M059J (cell line): ENCODE data around the gene COL6A2. TPM values are rescaled to one million over a fixed set of nuclear protein-coding genes. Genes with fewer than 3 reads are reported as not detected.
"Not testable (repeated sequence)": the region's sequence is repeated elsewhere in the genome, so short reads cannot be mapped to it uniquely, and the experiment has no call there.

Source experiments
- DNase-seq: peaks from one replicate; pipeline ENCODE4 v3.0.0-alpha.2; 2012; ENCODE audit warnings: low read depth
- total RNA-seq: library from RNA; depleted of rRNA; stranded (reverse); fragments of >200 nt; shearing (Covaris generic); gene quantifications from 2 replicates; pipeline ENCODE4 v1.2.3, GENCODE V29; 2014

COL6A2 gene
- total RNA-seq, 1 experiment from 2014 or later = 240 TPM

DNA sequence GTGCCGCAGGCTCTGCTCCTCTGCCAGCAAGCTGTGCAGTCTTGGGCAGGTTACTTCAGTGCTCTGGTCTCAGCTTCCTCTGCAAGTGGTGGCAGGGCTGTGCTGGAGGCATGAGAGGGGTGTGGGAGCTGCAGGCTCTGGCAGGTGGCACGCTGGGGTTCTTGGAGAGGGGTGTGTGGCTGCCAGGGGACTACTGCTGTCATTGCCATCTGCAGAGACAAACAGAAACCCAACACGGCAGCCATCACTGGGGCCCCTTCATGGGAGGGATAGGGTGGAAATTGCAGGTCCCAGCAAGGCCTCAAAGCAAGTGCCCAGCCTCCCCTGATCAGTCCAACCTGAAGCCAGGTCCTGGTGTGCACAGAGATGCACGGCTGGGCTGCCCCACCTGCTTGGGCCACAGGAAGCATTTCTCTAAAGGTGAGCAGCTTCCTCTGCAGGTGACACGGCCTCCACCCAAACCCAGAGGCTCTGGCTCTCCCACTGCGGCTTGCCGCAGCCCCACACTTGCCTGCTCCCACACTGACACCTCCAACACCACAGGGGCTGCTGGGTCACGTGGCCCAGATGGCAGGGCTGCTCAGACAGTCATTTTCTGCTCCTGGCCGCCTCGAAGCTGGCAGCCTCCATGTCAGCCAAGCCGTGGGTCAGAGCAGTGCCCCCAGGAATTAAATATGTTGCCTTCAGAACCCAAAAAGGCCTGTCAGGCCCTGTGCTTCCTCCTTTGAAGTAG is 4.1 kb upstream of the COL6A2 start:
- no peak for DNase-seq

DNA sequence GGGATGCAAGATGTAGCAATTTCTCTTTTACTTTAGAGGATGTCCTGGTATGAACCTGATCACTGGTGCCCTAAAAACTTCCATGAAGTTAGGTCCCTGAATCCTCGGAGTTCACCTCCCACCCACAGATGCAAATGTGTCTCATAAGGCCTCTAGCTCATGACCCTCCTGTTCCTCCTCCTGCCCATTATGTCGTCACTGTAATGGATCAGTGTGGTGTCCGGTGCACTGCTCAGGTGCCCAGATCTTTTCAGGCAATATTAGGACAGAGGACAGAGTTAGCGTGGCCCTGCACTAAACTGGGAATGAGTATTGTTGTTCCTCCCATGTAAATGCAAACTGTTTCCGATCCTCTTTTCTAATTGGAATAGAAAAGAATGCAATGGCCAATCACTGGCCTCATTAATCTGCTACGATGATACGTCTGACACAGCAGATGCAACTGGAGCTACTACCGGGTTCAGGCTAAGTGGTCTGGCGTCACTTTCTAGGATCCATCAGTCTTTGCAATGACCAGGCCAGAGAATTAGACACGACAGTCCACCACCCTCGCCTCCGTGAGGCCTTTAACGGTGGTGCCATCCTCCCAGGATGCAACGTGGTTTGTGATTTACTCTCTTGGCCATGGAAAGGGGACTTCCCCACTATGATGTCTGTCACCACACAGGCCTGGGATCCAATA is 3.4 kb upstream of the COL6A2 start:
- DNase-seq = no peak

DNA sequence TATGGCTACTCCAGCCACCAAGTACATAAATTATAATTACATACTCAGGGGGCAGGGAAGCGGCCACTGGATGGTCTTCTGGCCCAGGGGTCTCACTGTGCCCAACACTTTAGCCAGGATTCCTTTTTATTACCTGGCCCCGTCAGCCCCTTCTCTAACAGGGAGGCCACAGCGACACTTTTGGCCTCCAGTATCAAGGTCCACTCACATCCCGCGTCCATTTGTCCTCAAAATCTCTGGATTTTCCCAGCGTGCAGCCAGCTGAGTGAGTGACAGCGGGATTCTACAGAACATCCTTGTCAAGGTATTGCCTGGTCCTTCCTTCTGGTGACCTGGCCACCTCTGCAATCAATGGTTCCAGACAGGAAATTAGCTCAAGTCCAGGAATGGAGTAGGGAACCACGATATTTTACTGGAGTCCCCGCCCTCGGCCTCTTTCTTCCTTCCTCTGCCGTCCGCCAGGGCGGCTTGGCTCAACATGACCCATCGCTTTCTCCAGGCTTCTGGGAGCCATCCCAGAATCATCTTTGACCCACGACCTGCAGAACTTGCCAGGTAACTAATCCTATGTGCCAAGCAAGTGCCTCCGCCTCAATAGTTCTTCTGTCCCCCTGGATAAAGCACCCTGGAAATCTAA is 2.7 kb upstream of the COL6A2 start:
- no peak for DNase-seq

DNA sequence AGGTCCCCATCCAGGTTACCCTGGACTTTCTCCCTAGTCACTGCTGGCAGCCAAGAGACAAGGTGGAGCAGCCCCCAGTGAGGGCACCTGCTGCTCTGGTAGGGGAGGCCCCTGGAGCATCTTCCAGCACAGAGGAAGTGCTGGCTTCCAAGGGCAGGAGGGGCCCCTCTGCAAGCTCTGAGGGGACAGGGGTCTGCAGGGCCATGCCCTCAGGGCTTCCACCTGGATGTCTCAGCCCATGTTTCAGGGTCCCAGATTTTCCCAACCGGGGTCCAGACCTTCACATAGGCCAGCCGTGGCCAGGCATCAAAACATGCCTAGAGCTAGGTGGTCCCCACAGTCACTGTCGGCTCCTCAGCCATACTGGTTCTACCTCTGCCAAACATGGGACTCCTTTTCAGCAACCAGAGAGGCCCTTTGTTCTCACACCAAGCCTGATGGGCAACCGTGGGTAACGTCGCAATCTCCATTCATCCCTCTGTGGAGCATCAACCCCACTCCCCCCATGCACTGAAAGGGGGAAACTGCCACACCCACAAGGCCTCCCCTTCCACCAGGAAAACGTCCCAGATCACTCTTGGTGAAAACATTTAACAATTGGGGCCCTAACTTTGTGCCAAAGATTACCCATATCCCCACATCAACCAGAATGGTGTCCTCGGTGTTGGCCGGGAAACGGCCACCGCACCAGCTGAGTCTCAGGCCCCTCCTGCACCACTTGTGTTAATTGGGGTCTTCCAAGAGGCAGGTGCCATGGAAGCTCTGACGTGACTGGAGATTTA is 1.9 kb upstream of the COL6A2 start:
- no peak for DNase-seq

DNA sequence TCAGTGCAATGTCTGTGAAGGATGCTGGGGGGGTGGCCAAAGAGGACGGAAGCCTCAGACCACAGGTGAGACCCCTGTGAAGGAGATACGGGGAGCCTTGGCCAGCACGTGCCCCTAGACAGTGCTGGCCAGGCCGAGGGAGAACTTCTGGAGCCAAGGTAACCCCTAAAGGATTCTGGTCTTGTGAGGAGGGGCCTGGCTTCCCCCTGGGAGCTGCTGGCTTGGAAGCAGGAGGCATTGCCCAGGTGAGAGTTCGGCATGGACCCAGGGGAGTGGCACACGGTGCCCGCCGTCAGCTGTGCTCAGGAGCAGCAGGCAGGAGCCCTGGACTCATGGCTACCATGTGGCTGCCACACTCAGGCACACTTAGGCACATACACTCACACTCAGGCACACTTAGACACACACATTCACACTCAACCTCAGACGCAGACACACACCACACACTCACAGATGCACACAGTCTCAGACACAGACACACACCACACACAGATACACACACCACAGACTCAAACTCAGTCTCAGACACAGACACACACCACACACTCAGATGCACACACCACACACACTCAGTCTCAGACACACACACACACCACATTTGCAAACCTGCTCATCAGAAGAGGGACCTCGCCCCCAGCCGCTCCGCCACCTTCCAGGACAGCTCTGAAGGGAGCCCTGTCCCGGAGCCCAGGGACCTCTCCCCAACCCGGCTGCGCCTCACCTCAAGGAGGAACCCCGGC is 1.1 kb upstream of the COL6A2 start:
- DNase-seq = no peak

DNA sequence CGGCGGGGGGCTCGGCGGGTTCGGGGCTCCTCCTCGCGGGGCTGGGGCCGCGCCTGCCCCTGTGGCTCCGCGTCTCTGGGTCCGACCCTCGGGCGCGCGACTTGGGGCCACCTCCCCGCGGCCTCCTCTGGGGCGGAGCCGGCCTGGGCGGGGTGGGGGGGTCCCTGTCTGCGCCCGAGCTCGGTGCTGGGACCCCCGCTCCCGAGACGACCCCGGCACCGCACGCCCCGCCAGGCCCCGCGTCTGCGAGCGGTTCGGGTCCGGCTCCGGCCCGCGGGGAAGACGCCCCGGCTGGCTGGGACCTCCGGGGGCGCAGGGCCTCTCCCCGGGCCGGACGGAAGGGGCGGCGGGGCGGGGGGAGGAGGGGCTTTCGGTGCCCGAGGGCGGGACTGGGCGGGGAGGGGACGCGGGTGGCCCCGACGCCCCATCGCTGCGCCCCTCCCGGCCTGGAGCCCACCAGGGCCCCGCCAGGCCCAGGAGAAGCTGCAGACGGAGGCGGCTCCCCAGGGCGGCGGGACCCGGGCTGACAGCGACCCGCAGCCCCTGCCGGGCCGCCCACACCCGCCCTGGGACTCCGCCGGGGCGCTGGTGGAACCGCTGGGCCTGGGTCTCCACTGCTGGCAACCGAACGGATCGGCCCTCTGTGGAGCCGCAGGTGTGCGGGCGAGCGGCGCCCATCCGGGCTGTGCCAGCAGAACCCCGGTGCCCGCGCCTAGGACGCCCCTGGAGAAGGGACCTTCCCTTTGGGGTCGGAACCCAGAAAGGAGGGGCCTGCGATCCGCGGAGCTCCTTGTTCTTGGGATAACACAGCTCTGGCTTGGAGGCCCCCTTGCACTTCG is 610 bp downstream of the COL6A2 start:
- DNase-seq = no peak

DNA sequence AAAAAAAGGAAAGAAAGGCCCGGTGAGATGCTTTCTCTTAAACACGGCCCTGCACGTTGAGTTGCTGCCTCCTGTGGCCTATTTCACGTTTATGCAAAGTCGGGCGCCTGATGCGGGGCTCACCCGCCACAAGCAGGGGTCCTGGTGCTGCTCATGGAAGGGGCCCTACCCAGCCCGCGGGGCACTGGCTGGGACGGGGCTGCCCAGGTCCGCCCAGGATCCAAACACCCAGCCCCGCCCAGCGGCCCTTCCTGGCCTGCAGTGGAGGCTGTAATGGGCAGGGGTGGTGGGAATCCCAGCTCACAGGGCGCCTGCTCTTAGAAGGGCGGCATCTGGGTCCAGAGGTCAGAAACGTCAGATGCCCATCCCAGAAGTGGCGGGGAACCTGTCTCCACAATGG is 1.6 kb downstream of the COL6A2 start:
- DNase-seq = no peak

DNA sequence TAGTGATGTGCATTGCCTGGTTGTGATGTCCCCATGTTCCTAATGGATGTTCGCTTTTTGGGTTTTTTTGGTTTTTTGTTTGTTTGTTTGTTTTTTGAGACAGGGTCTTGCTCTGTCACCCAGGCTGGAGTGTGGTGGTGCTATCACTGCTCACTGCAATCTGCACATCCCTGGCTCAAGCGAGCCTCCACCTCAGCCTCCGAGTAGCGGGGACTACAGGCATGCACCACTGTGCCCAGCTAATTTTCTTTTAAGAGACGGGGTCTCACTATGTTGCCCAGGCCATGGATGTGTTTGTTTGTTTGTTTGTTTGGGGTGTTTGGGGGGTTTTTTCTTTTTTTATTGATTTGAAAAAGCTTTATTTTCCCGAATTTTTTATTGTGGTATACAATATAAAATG is 2.1 kb downstream of the COL6A2 start:
- no peak for DNase-seq

DNA sequence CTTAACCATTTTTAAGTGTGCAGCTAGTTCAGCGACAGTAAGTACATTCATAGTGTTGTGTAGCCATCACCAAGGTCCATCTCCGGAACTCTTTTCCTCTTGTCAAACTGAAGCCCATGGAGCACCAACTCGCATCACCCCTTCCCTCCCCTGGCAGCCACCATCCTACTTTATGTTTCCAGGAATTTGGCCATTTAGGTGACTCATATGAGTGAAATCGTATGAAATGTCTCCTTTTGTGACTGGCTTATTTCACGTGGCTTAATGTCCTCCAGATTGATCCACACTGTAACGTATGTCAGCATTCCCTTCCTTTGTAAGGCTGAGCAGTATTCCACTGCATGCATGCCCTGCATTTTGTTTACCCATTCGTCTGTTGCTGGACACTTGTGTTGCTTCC is 2.5 kb downstream of the COL6A2 start:
- peak; percentile 75 for DNase-seq

DNA sequence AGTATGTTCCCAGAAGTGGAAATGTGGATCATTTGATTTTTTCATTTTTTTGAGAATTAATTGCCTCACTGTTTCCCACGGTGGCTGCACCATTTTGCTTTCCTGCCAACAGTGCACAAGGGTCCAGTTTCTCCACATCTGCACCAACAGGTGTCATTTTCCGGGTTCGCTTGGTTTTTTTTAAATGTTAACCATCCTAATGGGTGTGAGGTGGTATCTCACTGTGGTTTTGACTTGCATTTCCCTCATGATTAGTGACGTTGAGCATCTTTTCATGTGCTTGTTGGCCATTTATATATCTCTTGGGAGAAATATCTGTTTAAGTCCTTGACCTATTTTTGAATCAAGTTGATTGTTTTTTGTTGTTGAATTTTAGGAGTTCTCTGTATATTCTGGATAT is 3.0 kb downstream of the COL6A2 start:
- no peak for DNase-seq

DNA sequence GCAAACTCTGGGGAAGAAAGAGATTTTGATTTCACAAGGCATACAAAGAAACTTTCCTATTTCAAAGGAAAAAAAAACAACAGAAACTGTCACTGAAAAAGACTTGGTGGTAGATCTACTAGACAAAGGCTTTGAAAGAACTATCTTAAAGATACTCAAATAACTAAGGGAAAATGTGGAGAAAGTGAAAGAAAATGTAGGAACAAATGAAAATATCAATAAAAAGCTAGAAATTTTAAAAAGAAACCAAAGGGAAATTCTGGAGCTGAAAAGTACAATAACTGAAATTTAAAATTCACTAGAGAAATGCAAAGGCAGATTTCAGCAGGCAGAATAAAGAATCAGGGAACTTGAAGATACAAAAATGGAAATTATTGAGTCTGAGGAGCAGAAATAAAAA is 6.2 kb downstream of the COL6A2 start:
- DNase-seq = no peak

DNA sequence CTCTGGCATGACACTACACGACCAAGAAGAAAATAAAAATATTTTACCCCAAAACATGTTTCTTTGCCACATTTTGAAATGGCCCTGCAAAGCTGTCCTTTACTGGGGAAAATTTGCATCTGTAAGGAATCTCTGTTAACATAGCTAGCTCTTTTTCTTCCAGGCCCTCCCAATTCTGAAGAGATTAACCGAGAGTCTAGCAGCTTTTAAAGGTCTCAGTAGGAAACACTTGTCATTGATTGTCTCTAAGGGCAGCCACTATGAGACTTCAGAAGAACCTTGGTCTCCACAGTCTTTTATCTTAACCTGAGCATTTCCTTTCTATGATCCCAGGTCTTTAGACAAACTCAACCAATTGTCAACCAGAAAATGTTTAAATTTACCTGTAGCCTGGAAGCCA is 9.5 kb downstream of the COL6A2 start:
- not testable (repeated sequence) for DNase-seq

DNA sequence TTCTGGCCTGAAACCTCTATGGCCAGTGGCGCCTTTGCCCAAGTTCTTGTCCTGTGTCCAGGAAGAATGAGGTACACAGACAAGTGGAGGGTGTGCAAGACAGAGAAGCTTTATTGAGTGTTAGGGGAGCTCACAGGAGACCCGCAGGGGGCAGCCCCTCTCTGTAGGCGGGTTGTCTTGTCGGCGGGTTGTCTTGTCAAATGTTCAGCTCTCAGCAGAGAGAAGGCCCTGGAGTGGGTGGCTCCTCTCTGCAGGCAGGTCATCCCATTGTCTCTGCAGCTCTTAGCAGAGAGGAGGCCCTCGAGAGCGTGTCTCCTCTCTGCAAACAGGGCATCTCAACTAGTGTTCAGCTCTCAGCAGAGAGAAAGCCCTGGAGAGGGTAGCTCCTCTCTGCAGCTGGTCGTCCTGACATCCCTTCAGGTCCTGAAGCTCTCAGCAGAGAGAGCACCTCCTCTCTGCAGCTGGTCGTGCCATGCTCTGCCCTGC is 11.0 kb downstream of the COL6A2 start:
- no peak for DNase-seq

DNA sequence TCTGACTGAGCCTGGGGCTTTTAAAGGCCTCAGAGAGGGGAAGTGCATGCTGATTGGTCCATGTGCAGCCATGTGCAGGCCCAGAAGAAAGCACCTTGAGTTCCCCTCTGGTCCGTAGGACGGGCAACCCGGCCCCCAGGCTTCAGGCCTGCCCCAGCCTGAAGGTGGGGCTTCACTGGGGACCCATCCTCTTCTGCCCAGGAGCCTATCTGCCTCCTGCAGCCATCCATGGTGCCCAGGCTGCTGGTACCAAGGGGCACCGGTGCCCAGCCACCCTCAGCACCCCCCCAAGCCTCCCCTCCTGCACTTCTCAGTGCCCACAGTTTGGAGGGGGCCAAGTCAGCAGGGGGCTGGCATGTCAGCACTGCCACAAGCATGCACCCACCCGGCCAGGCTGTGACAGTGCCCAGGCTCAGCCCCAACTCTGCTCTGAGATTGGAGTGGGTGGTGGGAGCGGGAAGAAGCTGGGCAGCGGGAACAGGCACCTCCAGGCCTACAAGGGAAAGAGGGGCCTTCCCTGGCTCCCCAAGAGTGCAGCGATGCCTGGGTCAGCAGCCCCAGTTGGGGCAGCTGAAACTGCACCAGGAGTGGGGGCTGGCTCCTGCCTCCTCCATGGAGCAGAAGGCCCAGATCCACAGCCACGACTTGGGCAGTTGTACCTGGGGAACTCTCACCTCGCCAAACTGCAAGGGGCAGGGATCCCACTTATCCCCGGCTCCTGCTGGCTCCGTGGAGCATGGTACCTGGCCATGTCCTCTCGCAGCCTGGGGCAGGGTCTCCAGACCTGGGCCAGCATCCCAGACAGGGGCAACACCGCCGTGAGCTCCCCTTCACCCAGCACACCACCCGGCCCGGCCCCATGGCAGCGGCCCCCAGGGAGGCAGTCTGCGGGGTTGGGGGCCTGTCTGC is 11.7 kb downstream of the COL6A2 start:
- DNase-seq = no peak

DNA sequence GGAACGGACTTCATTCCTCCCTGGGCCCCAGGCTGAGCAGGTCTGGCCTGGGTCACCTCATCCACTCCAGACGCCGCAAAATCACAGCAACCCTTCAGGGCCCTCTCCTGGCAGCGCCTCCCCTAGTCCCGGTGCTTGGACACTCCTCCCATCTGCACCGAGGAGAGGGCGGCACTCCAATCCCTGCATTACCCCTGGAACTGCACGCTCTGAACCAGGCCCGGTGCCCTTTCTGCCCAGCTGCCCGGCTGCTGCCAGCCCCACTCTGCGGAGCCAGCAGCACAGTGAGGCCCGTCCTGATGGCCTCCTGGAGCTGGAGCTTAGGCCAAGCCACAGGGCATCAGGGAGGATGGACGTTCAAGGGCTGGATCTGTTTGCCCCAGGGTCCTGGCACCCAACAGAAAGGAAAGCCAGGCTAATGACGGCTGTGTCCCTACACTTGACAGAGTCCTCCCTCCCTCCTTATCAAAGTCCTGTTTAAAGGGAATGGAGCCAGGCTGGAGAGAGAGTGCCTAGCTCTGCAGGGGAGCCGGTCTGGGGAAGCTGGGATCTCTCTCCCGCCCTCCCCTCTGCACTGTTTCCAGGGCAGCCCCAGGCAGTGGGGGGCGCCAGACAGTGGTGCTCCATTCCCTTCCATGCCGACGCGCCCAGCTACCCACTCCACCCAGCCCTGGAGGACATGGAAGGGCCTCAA is 12.7 kb downstream of the COL6A2 start:
- DNase-seq = no peak

DNA sequence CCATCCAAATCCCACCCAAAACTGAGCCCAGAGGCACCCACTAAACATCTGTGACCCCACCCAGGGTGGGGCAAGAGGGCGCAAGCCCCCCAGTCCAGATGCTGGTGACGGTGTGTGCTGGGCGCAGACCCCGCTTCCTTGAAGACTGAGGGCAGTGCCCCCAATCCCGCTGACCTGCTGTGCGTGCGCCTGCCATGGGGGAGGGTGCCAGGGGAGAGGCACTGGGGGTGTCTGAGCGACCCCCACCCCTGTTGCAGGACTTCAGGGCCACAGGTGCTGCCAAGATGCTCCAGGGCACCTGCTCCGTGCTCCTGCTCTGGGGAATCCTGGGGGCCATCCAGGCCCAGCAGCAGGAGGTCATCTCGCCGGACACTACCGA is 13.3 kb downstream of the COL6A2 start:
- DNase-seq = no peak

DNA sequence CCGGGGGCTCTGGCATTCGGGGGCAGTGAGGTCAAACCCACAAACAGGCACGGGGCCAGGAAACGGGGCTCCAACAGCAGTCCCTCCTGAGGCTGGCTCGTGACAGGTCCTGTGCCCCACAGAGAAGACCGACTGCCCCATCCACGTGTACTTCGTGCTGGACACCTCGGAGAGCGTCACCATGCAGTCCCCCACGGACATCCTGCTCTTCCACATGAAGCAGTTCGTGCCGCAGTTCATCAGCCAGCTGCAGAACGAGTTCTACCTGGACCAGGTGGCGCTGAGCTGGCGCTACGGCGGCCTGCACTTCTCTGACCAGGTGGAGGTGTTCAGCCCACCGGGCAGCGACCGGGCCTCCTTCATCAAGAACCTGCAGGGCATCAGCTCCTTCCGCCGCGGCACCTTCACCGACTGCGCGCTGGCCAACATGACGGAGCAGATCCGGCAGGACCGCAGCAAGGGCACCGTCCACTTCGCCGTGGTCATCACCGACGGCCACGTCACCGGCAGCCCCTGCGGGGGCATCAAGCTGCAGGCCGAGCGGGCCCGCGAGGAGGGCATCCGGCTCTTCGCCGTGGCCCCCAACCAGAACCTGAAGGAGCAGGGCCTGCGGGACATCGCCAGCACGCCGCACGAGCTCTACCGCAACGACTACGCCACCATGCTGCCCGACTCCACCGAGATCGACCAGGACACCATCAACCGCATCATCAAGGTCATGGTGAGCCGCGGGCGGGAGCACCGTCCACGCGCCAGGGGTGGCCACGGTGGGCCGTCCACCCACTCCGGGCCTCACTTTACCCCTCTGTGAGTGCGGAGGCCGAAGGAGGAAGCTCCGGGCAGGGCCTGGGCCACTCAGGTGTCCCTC is 14.2 kb downstream of the COL6A2 start:
- no peak for DNase-seq

DNA sequence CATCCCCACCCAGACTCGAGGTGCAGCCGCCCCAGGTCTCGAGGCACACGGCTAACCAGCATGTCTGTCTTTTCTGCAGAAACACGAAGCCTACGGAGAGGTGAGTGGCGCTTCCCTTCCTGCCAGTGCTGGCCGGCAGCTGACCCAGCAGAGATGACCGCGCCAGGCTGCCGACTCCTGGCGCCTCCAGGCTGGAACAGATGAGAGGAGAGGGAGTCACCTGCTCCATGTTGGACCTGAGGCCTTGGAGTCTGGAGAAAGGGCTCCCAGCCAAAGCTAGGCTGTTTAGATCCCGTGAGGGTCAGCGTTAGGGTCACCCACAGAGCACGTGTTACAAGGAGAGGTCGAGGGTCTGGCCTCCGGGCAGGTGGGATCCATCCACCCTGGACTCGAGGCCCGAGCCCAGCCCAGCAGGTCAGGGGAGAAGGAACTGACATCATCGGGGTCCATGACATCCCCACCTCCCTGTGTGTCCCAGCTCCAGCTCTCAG is 14.9 kb downstream of the COL6A2 start:
- no peak for DNase-seq
